Femur (tissue), 1 donor: ENCODE measurements around the gene YJU2.
"Not testable (repeated sequence)": the region's sequence is repeated elsewhere in the genome, so short reads cannot be mapped to it uniquely, and the experiment has no call there.

Experiments used
- DNase-seq: peaks from one replicate; pipeline ENCODE4 v3.0.0-alpha.2; 2017

YJU2 gene

GRCh38 chr19:4246767-4247593 is at the start of gene YJU2:
Gene YJU2 (plus strand): TSS chr19:4247080. CDS start chr19:4247147, 67 bp downstream.
- peak; percentile 99 for DNase-seq

DNA sequence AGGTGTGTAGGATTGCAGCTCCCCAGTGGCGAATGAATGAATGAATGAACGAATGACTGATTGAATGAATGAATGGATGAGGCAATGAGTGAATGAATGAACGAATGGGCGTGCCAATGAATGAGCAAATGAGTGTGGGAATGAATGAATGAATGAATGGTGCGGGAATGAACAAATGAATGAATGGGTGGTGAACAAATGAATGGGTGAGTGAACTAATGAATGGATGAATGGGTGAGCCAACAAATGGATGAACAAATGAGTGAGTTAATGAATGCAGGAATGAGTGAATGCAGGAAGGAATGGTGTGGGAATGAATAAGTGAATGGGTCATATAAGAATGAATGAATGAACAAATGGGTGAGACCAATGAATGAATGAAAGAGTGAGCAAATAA is 49.7 kb upstream of the YJU2 start:
- DNase-seq: no peak

DNA sequence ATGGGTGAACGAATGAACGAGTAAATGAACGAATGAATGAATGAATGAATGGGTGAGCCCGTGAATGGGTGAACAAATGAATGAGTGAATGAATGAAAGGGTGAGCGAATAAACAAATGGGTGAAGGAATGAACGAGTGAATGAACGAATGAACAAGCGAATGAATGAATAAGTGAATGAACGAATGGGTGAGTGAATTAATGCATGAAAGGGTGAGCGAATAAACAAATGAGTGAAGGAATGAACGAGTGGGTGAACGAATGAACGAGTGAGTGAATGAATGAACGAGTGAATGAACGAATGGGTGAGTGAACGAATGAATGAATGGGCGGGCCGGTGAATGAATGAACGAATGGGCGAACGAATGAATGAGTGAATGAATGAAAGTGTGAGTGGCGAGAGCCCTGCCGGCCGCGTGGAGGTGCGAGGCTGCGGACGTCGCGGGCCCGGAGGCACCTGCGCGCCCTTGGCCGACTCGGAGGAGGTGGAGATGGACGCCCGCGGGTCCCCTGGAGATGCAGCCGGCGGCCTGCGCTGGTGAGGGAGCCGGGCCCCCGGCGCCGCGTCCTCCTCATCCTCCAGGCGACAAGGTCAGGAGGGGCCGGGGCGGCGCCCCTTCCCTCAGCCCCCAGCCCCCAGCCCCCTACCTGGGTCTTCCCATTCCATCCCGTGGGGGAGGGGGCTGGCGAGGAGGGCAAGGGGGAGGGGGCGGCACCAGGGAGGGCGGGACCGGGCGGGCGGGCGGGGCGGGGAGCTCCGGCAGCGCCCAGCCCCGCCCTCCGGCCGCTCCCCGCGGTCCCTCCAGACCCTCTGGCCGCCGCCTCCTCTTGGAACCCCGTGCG is 49.0 kb upstream of the YJU2 start:
- DNase-seq: no peak

GRCh38 chr19:4198467-4199126 is 48.3 kb upstream of the YJU2 start:
- no peak for DNase-seq

- DNase-seq: no peak
Measured at GRCh38 chr19:4199699-4200293, 47.1 kb upstream of the YJU2 start.

DNA sequence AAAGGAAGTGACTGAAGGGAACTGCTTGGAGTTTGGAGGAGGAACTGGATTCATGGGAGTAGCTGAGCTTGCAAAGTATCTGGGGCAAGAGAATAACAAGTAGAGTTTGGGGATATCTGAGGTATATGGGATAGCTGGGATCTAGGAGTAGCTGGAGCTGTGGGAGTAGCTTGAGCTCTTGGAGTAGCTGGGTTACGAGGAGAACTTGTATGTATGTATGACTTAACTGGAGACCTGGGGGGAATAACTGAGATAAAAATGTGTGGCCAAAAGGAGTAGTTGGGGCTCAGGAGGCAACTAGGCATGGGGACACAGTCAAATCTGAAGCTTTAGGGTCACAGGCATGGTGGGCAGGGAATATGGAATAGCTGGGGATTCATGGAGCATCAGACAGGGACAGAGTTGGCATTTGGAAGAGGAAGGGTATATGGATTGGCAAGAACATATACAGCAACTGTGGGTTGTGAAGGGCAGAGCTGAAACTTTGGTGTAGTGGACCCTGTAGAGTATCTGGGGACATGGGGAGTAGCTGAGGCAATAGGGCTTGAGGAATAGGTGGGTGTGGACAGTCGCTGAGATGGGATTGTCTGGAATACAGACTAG is 45.8 kb upstream of the YJU2 start:
- no peak for DNase-seq

DNA sequence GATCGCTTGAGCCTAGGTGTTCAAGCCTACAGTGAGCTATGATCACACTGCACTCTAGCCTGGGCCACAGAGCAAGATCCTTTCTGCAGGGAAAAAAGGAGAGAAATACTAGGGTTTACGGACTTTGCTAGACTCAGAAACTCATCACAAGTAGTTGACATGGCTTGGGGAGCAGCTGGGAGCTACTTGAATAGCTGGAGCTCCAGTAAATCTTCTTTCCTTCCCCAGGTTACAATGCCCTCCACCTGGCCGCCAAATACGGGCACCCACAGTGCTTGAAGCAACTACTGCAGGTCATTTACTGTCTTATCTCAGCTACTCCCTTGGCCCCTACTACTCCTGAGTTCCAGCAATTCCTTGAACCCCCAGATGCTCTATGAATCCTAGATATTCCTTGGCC is 45.1 kb upstream of the YJU2 start:
- DNase-seq: no peak

DNA sequence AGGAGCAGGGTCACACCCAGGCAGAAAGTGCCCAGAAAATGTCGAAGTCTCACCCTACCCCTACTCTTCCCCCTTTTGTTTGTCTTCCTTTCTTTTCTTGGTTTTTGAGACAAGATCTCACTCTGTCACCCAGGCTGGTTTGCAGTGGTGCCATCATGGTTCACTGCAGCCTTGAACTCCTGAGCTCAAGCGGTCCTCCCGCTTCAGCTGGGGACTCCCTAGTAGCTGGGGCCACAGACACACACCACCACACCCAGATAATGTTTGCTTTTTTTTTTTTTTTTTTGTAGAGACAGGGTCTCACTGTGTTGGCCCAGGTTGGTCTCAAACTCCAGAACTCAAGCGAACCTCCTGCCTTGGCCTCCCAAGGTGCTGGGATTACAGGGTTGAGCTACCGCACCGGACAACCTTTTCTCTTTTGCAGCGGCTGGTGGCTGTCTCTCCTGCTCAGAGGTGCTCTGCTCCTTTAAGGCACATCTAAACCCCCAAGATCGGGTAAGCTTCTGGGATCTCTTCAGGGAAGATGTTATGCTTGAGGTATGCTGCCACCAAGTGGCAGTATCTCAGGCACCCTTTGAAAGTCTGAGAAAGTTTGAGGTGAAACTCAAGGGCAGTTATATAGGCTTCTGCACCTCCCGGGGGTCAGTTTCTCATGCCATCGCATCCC is 39.9 kb upstream of the YJU2 start:
- no peak for DNase-seq

- no peak for DNase-seq
Measured at GRCh38 chr19:4208385-4209094, 38.3 kb upstream of the YJU2 start.

- no peak for DNase-seq
Measured at GRCh38 chr19:4210166-4210731, 36.6 kb upstream of the YJU2 start.

- DNase-seq: no peak
Measured at GRCh38 chr19:4213116-4213515, 33.8 kb upstream of the YJU2 start.

GRCh38 chr19:4215807-4216206 is 31.1 kb upstream of the YJU2 start:
- DNase-seq: no peak

GRCh38 chr19:4216846-4217245 is 30.0 kb upstream of the YJU2 start:
- DNase-seq: no peak

DNA sequence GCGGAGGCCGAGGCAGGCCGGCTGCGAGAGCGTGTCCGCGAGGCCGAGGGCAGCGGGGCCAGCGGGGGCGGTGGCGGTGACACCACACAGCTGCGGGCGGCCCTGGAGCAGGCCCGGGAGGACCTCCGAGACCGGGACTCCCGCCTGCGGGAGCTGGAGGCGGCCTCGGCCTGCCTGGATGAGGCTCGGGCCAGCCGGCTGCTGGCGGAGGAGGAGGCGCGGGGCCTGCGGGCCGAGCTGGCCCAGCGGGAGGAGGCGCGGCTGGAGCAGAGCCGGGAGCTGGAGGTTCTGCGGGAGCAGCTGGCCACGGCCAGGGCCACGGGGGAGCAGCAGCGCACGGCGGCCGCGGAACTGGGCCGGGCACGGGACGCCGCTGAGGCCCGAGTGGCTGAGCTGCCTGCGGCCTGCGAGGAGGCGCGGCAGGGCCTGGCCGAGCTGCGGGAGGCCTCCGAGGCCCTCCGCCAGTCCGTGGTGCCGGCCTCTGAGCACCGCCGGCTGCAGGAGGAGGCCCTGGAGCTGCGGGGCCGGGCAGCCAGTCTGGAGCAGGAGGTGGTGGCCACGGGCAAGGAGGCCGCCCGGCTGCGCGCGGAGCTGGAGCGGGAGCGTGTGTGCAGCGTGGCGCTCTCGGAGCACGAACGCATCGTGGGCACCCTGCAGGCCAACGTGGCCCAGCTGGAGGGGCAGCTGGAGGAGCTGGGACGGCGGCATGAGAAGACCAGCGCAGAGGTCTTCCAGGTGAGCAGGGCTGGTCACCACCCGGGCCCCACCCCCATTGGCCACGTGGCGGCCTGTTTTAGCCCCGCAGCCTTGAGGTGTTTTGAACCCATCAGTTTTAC is 29.2 kb upstream of the YJU2 start:
- DNase-seq: no peak

DNA sequence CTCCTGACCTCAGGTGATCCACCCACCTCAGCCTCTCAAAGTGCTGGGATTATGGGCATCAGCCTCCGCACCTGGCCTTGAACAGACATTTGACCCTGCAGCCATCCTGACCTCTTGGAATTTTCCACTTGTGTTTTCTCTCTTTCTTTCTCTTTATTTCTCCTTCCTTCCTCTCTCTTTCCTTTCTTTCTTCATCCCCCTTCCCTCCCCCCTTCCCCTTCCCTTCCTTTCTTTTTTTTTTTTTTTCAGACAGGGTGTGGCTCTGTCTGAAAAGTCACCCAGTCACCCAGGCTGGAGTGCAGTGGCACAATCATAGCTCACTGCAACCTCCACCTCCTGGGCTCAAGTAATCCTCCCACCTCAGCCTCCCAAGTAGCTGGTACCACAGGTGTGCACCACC is 28.4 kb upstream of the YJU2 start:
- not testable (repeated sequence) for DNase-seq

DNA sequence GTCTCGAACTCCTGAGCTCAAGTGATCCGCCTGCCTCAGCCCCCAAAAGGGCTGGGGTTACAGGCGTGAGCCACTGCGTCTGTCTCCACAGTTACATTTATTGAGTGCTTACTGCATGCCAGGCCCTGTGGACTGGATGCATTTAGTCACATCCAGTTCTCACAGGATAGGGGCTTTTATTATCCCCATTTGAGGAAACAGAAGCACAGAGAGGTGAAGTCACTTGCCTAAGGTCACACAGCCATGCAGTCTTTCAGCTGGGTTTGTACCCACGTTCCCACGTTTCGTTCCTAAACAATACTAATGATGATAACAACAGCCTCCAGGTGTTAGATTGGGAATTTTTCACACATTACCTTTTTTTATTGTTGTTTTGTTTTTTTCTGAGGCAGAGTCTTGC is 26.7 kb upstream of the YJU2 start:
- no peak for DNase-seq

DNA sequence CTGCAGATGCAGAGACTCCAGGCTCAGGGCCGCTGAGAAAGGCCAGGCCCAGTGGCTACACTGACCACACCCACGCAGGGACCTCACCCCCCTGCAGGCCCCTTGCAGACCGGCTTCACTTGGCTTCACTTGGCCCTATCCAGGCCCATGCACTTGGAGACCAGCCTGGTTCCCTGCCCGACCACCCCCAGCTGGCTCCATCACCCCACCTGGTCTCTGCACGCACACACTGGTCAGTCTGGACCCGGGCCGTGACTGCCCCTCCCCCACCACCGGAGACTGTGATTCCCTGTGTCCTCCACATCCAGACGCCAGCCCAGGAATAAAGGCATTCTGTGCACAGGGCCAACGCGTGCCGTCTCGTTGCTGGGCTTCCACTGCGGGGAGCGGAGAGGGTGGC is 22.4 kb upstream of the YJU2 start:
- no peak for DNase-seq

DNA sequence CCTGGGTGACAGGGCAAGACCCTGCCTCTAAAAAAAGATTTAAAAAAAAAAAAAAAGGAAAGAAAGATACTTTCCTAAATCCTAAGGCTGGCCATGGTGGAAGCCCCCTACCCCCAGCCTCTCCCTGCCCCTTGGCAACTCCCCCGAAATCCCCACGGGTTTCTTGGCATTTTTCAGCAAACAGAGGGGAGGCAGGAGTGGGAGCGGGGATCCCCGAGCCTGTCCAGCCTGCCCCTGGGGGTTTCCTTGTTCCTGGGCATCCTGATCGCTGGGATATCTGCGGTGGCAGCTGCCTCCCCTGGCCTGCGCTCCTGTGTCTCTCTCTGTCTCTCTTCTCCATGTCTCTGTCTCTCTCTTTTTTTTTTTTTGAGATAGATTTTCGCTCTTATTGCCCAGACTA is 21.0 kb upstream of the YJU2 start:
- DNase-seq: no peak

- DNase-seq: no peak
Measured at GRCh38 chr19:4227771-4228170, 19.1 kb upstream of the YJU2 start.

- no peak for DNase-seq
Measured at GRCh38 chr19:4228765-4229178, 18.1 kb upstream of the YJU2 start.
